ENCODE data around the gene SFSWAP.
A peak's percentile ranks its signal among the peaks of the same experiment; 100 is the strongest.

SFSWAP gene

GRCh38 chr12:131755305-131756113 lies 44.6 kb downstream of the SFSWAP start:
- Histone ChIP-seq H3K27ac (no peak overlapping the region), H3K27me3 (ENCODE audit: insufficient read depth, low read depth) (no peaks in the 10 kb centered on the region), H3K4me2 (no peak overlapping the region), H4K20me1 (ENCODE audit: insufficient read depth) (no peaks in the 10 kb centered on the region), H2AFZ (ENCODE audit: low read depth) (no peak overlapping the region), H3K4me3 (IDR thresholded peaks at IDR 0.05; ENCODE audit: insufficient read depth, low read depth, low read length) (no peak overlapping the region), H3K79me2 (ENCODE audit: insufficient read depth, low read depth) (no peaks in the 10 kb centered on the region), H3K36me3 (ENCODE audit: insufficient read depth) (peaks cover 4% of the 10 kb centered on the region; the same call in 1 of the 2 replicates), H3K9ac (no peak overlapping the region), H3K4me1 (ENCODE audit: low read depth, poor library complexity, severe bottlenecking) (no peaks in the 10 kb centered on the region)
- TF ChIP-seq, protein P1, sequence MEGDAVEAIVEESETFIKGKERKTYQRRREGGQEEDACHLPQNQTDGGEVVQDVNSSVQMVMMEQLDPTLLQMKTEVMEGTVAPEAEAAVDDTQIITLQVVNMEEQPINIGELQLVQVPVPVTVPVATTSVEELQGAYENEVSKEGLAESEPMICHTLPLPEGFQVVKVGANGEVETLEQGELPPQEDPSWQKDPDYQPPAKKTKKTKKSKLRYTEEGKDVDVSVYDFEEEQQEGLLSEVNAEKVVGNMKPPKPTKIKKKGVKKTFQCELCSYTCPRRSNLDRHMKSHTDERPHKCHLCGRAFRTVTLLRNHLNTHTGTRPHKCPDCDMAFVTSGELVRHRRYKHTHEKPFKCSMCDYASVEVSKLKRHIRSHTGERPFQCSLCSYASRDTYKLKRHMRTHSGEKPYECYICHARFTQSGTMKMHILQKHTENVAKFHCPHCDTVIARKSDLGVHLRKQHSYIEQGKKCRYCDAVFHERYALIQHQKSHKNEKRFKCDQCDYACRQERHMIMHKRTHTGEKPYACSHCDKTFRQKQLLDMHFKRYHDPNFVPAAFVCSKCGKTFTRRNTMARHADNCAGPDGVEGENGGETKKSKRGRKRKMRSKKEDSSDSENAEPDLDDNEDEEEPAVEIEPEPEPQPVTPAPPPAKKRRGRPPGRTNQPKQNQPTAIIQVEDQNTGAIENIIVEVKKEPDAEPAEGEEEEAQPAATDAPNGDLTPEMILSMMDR (conservative IDR thresholded peaks at IDR 0.05; ENCODE audit: low read depth, low read length): 0 out of 2 replicates have a peak, but pooled peaks have one; percentile 33

- H3K4me3 ChIP-seq (IDR thresholded peaks at IDR 0.05; ENCODE audit: insufficient read depth, low read depth, low read length): no peak overlapping the region
- no peaks in the 10 kb centered on the region for H4K20me1 ChIP-seq (ENCODE audit: insufficient read depth)
- H3K79me2 ChIP-seq (ENCODE audit: insufficient read depth, low read depth): no peaks in the 10 kb centered on the region
- no peak overlapping the region for H2AFZ ChIP-seq (ENCODE audit: low read depth)
- H3K4me1 ChIP-seq (ENCODE audit: low read depth, poor library complexity, severe bottlenecking): no peaks in the 10 kb centered on the region
- H3K36me3 ChIP-seq (ENCODE audit: insufficient read depth): peaks cover 4% of the 10 kb centered on the region; the same call in 1 of the 2 replicates
- TF ChIP-seq, protein P1 (conservative IDR thresholded peaks at IDR 0.05; ENCODE audit: low read depth, low read length): no peak
- H3K27me3 ChIP-seq (ENCODE audit: insufficient read depth, low read depth): no peaks in the 10 kb centered on the region
- no peak overlapping the region for H3K4me2 ChIP-seq
- no peak overlapping the region for H3K27ac ChIP-seq
- no peak overlapping the region for H3K9ac ChIP-seq
Measured at GRCh38 chr12:131756441-131756840, 45.6 kb downstream of the SFSWAP start.

DNA sequence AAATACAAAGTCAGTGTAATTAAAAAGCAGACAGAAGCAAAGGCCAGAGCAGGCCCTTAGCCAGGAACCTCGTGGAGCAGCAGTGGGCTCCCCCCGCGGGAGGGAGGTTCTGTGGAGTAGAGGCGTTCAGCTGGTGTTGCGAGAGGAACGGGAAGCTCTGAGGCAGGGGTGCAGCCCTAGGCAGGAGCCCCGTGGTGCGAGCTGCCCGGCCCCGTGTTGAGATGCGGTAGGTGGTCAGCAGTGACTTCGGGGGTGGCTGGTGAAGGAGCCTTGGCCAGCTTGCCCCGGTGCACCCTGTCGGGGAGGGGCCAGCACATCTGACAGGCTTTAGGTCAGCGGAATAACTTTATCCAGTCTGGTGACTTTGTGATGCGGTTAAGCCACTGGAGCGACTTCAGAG lies 46.2 kb downstream of the SFSWAP start:
- Histone ChIP-seq H3K79me2 (ENCODE audit: insufficient read depth, low read depth) (no peaks in the 10 kb centered on the region), H4K20me1 (ENCODE audit: insufficient read depth) (no peaks in the 10 kb centered on the region), H3K36me3 (ENCODE audit: insufficient read depth) (peaks cover 4% of the 10 kb centered on the region; the same call in 1 of the 2 replicates), H3K4me1 (ENCODE audit: low read depth, poor library complexity, severe bottlenecking) (no peaks in the 10 kb centered on the region), H3K27ac (no peak overlapping the region), H3K4me2 (no peak overlapping the region), H3K27me3 (ENCODE audit: insufficient read depth, low read depth) (no peaks in the 10 kb centered on the region), H3K9ac (no peak overlapping the region), H2AFZ (ENCODE audit: low read depth) (no peak overlapping the region), H3K4me3 (IDR thresholded peaks at IDR 0.05; ENCODE audit: insufficient read depth, low read depth, low read length) (no peak overlapping the region)
- TF ChIP-seq, protein P1 (conservative IDR thresholded peaks at IDR 0.05; ENCODE audit: low read depth, low read length): no peak

DNA sequence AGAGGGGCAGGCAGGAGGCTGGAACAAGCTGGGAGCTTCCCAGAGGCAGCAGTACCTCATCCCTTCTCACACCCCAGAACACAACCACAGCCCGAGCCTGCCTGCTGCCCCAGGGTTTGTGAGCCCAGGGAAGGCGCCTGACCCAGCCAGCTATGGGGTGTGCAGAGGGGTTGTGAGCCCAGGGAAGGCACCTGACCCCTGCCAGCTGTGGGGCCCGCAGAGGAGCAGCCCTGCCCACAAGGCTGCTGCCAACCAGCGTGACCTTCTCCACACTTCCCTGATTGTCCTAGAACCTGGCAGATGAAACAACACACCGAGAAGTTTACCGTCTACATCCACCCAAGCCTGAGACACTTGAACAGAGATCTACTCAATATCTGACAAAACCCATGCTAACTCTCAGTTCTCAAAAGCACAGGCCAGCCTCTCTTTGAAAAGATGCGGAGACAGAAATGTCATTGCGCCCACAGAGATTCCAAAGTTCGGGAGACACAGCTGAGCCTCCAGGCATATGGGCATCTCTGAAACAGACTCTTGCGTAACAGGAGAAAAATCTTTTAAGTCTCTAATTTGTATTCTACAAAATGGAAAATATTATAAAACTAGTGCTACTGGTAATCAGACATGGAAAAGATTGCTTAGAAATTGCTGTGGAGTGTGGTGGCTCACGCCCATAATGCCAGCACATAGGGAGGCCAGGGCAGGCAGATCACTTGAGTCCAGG lies 47.3 kb downstream of the SFSWAP start:
- no peak overlapping the region for H3K9ac ChIP-seq
- H3K79me2 ChIP-seq (ENCODE audit: insufficient read depth, low read depth): no peaks in the 10 kb centered on the region
- no peak overlapping the region for H3K27ac ChIP-seq
- no peaks in the 10 kb centered on the region for H4K20me1 ChIP-seq (ENCODE audit: insufficient read depth)
- H2AFZ ChIP-seq (ENCODE audit: low read depth): no peak overlapping the region
- H3K4me1 ChIP-seq (ENCODE audit: low read depth, poor library complexity, severe bottlenecking): no peaks in the 10 kb centered on the region
- no peaks in the 10 kb centered on the region for H3K27me3 ChIP-seq (ENCODE audit: insufficient read depth, low read depth)
- H3K4me3 ChIP-seq (IDR thresholded peaks at IDR 0.05; ENCODE audit: insufficient read depth, low read depth, low read length): no peak overlapping the region
- peaks cover 4% of the 10 kb centered on the region; the same call in 1 of the 2 replicates for H3K36me3 ChIP-seq (ENCODE audit: insufficient read depth)
- no peak overlapping the region for H3K4me2 ChIP-seq
- TF ChIP-seq, protein P1 (conservative IDR thresholded peaks at IDR 0.05; ENCODE audit: low read depth, low read length): no peak

All from KMS-11 (cell line).